ENCODE measurements around the gene GNAT3. TPM values are rescaled to one million over a fixed set of nuclear protein-coding genes. Genes with fewer than 3 reads are reported as not detected.

Gene GNAT3
- total RNA-seq, 4 donors from 2014 or later: not detected

- 72 to 82% methylated on average over 5 of the region's 5 CpGs for WGBS, 2 donors
- H3K27ac ChIP-seq: no peak overlapping the region
- no peaks in the 10 kb centered on the region for H3K9me3 ChIP-seq
- no peaks in the 10 kb centered on the region for H3K4me1 ChIP-seq
- no peak for DNase-seq
- H3K36me3 ChIP-seq: no peaks in the 10 kb centered on the region
- H3K4me3 ChIP-seq (replicated peaks in 1 of 3): no peak overlapping the region
- intact Hi-C loops (cut with DNase I): no loop called here
- H3K27me3 ChIP-seq: no peaks in the 10 kb centered on the region
- TF ChIP-seq POLR2A (IDR thresholded peaks at IDR 0.05): no peak
- TF ChIP-seq CTCF (IDR thresholded peaks at IDR 0.05): no peak
Observed at GRCh38 chr7:80488851-80489370, 23.0 kb downstream of the GNAT3 start.

GRCh38 chr7:80488406-80488805 is 23.5 kb downstream of the GNAT3 start:
- H3K4me1 ChIP-seq: no peaks in the 10 kb centered on the region
- intact Hi-C loops (cut with DNase I): no loop called here
- H3K36me3 ChIP-seq: no peaks in the 10 kb centered on the region
- DNase-seq: no peak
- H3K4me3 ChIP-seq (replicated peaks in 1 of 3): no peak overlapping the region
- no peak overlapping the region for H3K27ac ChIP-seq
- H3K9me3 ChIP-seq: no peaks in the 10 kb centered on the region
- H3K27me3 ChIP-seq: no peaks in the 10 kb centered on the region
- TF ChIP-seq CTCF (IDR thresholded peaks at IDR 0.05): no peak
- no peak for TF ChIP-seq POLR2A (IDR thresholded peaks at IDR 0.05)

GRCh38 chr7:80485721-80486120 is 26.1 kb downstream of the GNAT3 start:
- intact Hi-C loops (cut with DNase I): no loop called here
- Histone ChIP-seq H3K4me3 (replicated peaks in 1 of 3) (no peak overlapping the region), H3K36me3 (no peaks in the 10 kb centered on the region), H3K27me3 (no peaks in the 10 kb centered on the region), H3K27ac (no peak overlapping the region), H3K4me1 (peaks cover 8 to 13% of the 10 kb centered on the region in 2 donors), H3K9me3 (no peaks in the 10 kb centered on the region)
- TF ChIP-seq POLR2A (IDR thresholded peaks at IDR 0.05): no peak
- TF ChIP-seq CTCF (IDR thresholded peaks at IDR 0.05): no peak
- DNase-seq: no peak

- 96 to 97% methylated on average over 3 of the region's 3 CpGs for WGBS, 2 donors
Observed at GRCh38 chr7:80482950-80483349, 28.9 kb downstream of the GNAT3 start.

More at GRCh38 chr7:80482950-80483349, 28.9 kb downstream of the GNAT3 start:
- DNase-seq: no peak
- H3K4me3 ChIP-seq (replicated peaks in 1 of 3): no peak overlapping the region
- H3K27me3 ChIP-seq: no peaks in the 10 kb centered on the region
- TF ChIP-seq CTCF (IDR thresholded peaks at IDR 0.05) (no peak), POLR2A (IDR thresholded peaks at IDR 0.05) (no peak)
- intact Hi-C loops (cut with DNase I): no loop called here
- H3K4me1 ChIP-seq: peaks cover 13% of the 10 kb centered on the region in 2 donors
- H3K36me3 ChIP-seq: no peaks in the 10 kb centered on the region
- no peaks in the 10 kb centered on the region for H3K9me3 ChIP-seq
- no peak overlapping the region for H3K27ac ChIP-seq
